Measurements from ENCODE around the gene TMEM114.
A peak's percentile ranks its signal among the peaks of the same experiment; 100 is the strongest.

Gene TMEM114

GRCh38 chr16:8583732-8584131 is 6.6 kb downstream of the TMEM114 start:
- H3K36me3 ChIP-seq: no peaks in the 10 kb centered on the region
- peaks cover 21% of the 10 kb centered on the region for H3K27me3 ChIP-seq
- no peaks in the 10 kb centered on the region for H3K4me1 ChIP-seq
- H3K4me3 ChIP-seq (ENCODE audit: low read depth, low read length): no peak overlapping the region
- H3K9me3 ChIP-seq: no peaks in the 10 kb centered on the region
- peak; percentile 24 for DNase-seq
- TF ChIP-seq CTCF (IDR thresholded peaks at IDR 0.05; ENCODE audit: low read depth, low read length): no peak

- H3K9me3 ChIP-seq: no peaks in the 10 kb centered on the region
- H3K27me3 ChIP-seq: peaks cover 15% of the 10 kb centered on the region
- no peak for TF ChIP-seq CTCF (IDR thresholded peaks at IDR 0.05; ENCODE audit: low read depth, low read length)
- DNase-seq: no peak
- no peak overlapping the region for H3K4me3 ChIP-seq (ENCODE audit: low read depth, low read length)
- H3K36me3 ChIP-seq: no peaks in the 10 kb centered on the region
- H3K4me1 ChIP-seq: no peaks in the 10 kb centered on the region
Measured at GRCh38 chr16:8583199-8583598, 7.1 kb downstream of the TMEM114 start.

- Histone ChIP-seq H3K4me3 (ENCODE audit: low read depth, low read length) (no peak overlapping the region), H3K27me3 (peaks cover 7% of the 10 kb centered on the region; the same call in 1 of the 2 replicates), H3K36me3 (no peaks in the 10 kb centered on the region), H3K9me3 (no peaks in the 10 kb centered on the region), H3K4me1 (no peaks in the 10 kb centered on the region)
- no peak for TF ChIP-seq CTCF (IDR thresholded peaks at IDR 0.05; ENCODE audit: low read depth, low read length)
- no peak for DNase-seq
Measured at GRCh38 chr16:8581831-8582580, 8.3 kb downstream of the TMEM114 start.

- H3K4me1 ChIP-seq: no peaks in the 10 kb centered on the region
- H3K27me3 ChIP-seq: 0 out of 2 replicates have a peak, but pooled peaks cover 8% of the 10 kb centered on the region
- no peak for DNase-seq
- no peak overlapping the region for H3K4me3 ChIP-seq (ENCODE audit: low read depth, low read length)
- no peak for TF ChIP-seq CTCF (IDR thresholded peaks at IDR 0.05; ENCODE audit: low read depth, low read length)
- H3K9me3 ChIP-seq: no peaks in the 10 kb centered on the region
- H3K36me3 ChIP-seq: no peaks in the 10 kb centered on the region
Measured at GRCh38 chr16:8579559-8579958, 10.8 kb downstream of the TMEM114 start.

- TF ChIP-seq CTCF (IDR thresholded peaks at IDR 0.05; ENCODE audit: low read depth, low read length): no peak
- H3K36me3 ChIP-seq: no peaks in the 10 kb centered on the region
- no peaks in the 10 kb centered on the region for H3K4me1 ChIP-seq
- no peaks in the 10 kb centered on the region for H3K9me3 ChIP-seq
- 0 out of 2 replicates have a peak, but pooled peaks cover 8% of the 10 kb centered on the region for H3K27me3 ChIP-seq
- no peak for DNase-seq
- no peak overlapping the region for H3K4me3 ChIP-seq (ENCODE audit: low read depth, low read length)
Measured at GRCh38 chr16:8577678-8578304, 12.5 kb downstream of the TMEM114 start.
